Measurements from ENCODE around the gene ERVK3-1.

DNA sequence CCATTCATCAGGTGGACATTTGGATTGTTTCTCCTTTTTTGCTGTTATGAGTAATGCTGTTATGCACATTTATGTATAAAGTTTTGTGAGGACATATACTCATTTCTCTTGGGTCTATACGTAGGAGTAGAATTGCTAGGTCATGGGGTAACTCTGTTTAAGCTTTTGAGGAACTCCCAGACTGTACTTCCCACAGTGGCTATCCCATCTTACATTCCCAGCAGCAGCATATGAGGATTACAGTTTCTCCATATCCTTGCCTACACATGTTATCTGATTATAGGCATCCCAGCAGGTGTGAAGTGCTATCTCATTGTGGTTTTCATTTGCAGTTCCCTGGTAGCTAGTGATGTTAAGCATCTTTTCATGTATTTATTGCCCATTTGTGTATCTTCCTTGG, 27.5 kb downstream of the ERVK3-1 start:
- TF ChIP-seq, protein P1, sequence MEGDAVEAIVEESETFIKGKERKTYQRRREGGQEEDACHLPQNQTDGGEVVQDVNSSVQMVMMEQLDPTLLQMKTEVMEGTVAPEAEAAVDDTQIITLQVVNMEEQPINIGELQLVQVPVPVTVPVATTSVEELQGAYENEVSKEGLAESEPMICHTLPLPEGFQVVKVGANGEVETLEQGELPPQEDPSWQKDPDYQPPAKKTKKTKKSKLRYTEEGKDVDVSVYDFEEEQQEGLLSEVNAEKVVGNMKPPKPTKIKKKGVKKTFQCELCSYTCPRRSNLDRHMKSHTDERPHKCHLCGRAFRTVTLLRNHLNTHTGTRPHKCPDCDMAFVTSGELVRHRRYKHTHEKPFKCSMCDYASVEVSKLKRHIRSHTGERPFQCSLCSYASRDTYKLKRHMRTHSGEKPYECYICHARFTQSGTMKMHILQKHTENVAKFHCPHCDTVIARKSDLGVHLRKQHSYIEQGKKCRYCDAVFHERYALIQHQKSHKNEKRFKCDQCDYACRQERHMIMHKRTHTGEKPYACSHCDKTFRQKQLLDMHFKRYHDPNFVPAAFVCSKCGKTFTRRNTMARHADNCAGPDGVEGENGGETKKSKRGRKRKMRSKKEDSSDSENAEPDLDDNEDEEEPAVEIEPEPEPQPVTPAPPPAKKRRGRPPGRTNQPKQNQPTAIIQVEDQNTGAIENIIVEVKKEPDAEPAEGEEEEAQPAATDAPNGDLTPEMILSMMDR (IDR thresholded peaks at IDR 0.05) = no peak
- TF ChIP-seq POLR2A (IDR thresholded peaks at IDR 0.05) = no peak
